Loucy (cell line): ENCODE results near the gene CCDC12.

Source experiments
- CTCF ChIP-seq: fragments of 200-600 bp; sonication (generic); conservative IDR thresholded peaks from 2 replicates; pipeline ENCODE4 v1.5.1; 2014; ENCODE audit warnings: mild to moderate bottlenecking, antibody characterized with exemption, low read length
- EZH2phosphoT487 ChIP-seq: fragments of 200-600 bp; IDR thresholded peaks from 2 replicates; pipeline ENCODE4 v1.6.1; 2018; ENCODE audit warnings: antibody characterized with exemption, mild to moderate bottlenecking, moderate library complexity, borderline replicate concordance

DNA sequence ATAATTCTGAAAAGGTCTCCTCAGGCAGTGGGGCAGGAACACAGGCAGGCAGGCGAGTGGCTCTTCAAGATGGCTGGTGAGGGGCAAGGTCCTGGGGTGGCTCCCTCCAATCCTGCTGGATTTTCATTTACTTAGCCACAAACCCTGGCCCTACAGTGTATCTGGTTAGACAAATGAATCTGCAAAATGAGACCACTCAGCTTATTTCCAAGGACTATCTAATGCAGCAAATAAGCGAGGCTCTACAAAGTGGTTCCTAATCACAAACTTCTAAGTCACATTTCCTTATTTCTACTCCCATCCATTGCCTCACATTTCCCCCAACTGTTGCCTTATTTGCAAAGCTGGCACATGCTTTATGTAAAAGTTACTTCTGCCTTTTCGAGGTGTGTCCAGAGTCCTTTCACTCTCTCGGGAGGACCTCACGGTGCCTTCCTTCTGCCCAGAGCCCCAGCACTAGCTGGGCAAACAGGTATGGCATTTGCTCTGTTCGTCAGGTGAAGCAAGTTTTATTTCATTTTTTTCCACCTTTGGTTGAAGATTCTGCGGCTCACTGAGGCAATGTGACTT is 40.5 kb downstream of the CCDC12 start:
- TF ChIP-seq CTCF (no peak), EZH2phosphoT487 (no peak)
